Measurements from ENCODE around the gene LIX1.

DNA sequence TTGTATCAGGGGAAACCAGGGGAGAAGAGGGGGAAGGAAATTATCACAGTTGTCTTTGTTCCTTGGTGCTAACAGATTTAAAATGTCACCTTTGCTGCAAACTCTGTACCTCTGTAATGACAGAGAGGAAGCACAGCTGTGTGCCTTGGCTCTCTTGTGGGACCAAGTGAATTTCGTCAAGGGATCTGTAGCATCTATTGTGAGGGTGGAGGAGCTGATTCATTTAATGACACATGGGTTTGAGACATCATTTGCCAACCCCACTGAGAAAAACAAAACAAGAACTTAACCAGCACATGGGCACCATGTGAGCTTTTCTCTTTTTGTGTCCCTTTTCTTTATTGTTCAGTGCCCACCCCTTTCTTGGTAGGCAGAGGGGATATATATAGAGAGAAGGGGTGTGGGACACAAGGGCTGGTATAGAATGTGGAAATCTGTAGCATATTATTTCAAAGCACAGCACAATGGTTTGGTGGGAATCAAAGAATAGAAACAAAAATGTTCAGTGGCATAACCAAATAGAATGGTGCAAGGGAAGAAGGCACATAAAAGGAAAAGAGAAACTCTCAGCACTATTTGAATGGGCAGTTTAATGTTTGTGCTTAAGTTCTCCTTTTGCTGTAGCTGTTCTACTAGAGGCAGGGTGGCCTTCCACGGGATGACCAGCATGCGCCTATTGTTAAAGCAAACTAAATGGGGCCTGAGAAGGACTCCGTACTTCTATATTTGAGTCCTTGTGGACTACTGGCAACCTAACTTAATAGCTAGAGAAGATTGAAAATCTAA, 63.3 kb downstream of the LIX1 start:
- TF ChIP-seq, protein P1, sequence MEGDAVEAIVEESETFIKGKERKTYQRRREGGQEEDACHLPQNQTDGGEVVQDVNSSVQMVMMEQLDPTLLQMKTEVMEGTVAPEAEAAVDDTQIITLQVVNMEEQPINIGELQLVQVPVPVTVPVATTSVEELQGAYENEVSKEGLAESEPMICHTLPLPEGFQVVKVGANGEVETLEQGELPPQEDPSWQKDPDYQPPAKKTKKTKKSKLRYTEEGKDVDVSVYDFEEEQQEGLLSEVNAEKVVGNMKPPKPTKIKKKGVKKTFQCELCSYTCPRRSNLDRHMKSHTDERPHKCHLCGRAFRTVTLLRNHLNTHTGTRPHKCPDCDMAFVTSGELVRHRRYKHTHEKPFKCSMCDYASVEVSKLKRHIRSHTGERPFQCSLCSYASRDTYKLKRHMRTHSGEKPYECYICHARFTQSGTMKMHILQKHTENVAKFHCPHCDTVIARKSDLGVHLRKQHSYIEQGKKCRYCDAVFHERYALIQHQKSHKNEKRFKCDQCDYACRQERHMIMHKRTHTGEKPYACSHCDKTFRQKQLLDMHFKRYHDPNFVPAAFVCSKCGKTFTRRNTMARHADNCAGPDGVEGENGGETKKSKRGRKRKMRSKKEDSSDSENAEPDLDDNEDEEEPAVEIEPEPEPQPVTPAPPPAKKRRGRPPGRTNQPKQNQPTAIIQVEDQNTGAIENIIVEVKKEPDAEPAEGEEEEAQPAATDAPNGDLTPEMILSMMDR (IDR thresholded peaks at IDR 0.05; ENCODE audit: low read depth, low read length, missing input control) = no peak
- no peak for TF ChIP-seq NR2F2 (IDR thresholded peaks at IDR 0.05)
- TF ChIP-seq, protein P2, sequence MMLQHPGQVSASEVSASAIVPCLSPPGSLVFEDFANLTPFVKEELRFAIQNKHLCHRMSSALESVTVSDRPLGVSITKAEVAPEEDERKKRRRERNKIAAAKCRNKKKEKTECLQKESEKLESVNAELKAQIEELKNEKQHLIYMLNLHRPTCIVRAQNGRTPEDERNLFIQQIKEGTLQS (IDR thresholded peaks at IDR 0.05) = no peak
- TF ChIP-seq, protein P3, sequence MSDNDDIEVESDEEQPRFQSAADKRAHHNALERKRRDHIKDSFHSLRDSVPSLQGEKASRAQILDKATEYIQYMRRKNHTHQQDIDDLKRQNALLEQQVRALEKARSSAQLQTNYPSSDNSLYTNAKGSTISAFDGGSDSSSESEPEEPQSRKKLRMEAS (IDR thresholded peaks at IDR 0.05) = no peak
- TF ChIP-seq, protein P4, sequence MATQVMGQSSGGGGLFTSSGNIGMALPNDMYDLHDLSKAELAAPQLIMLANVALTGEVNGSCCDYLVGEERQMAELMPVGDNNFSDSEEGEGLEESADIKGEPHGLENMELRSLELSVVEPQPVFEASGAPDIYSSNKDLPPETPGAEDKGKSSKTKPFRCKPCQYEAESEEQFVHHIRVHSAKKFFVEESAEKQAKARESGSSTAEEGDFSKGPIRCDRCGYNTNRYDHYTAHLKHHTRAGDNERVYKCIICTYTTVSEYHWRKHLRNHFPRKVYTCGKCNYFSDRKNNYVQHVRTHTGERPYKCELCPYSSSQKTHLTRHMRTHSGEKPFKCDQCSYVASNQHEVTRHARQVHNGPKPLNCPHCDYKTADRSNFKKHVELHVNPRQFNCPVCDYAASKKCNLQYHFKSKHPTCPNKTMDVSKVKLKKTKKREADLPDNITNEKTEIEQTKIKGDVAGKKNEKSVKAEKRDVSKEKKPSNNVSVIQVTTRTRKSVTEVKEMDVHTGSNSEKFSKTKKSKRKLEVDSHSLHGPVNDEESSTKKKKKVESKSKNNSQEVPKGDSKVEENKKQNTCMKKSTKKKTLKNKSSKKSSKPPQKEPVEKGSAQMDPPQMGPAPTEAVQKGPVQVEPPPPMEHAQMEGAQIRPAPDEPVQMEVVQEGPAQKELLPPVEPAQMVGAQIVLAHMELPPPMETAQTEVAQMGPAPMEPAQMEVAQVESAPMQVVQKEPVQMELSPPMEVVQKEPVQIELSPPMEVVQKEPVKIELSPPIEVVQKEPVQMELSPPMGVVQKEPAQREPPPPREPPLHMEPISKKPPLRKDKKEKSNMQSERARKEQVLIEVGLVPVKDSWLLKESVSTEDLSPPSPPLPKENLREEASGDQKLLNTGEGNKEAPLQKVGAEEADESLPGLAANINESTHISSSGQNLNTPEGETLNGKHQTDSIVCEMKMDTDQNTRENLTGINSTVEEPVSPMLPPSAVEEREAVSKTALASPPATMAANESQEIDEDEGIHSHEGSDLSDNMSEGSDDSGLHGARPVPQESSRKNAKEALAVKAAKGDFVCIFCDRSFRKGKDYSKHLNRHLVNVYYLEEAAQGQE (IDR thresholded peaks at IDR 0.05) = no peak
- no peak for TF ChIP-seq GABPA (IDR thresholded peaks at IDR 0.05 in 1 of 2, conservative IDR thresholded peaks at IDR 0.05 in 1 of 2)
- TF ChIP-seq TAF1 (conservative IDR thresholded peaks at IDR 0.05) = no peak
- TF ChIP-seq HNF4G (IDR thresholded peaks at IDR 0.05) = no peak
- no peak for TF ChIP-seq FOXA2 (IDR thresholded peaks at IDR 0.05)
